Renal cortex interstitium (tissue), 11 donors: ENCODE measurements around the gene CST5. TPM values are rescaled to one million over a fixed set of nuclear protein-coding genes. Genes with fewer than 3 reads are reported as not detected.
A peak's percentile ranks its signal among the peaks of the same experiment; 100 is the strongest.
"Not testable (repeated sequence)": the region's sequence is repeated elsewhere in the genome, so short reads cannot be mapped to it uniquely, and the experiment has no call there.

Source experiments
- DNase-seq, 11 donors: peaks; one replicate each; pipeline ENCODE4 v3.0.0-alpha.2; 2013; ENCODE audit warnings: low read depth in 9 of 11, low spot score in 4 of 11; ENCODE audit errors: extremely low read depth in 1 of 11
- polyA plus RNA-seq, 3 donors: library from polyadenylated mRNA; unstranded; fragments of 120-200 nt; gene quantifications; one replicate each; pipeline ENCODE4 v1.2.1, GENCODE V29; 2013; ENCODE audit not compliant: insufficient read length in 3 of 3

CST5 gene
- polyA plus RNA-seq, 3 donors = 0.25 to 0.55 (median 0.39) TPM

- DNase-seq = no peak
These were observed 29.8 kb upstream of the CST5 start for GRCh38 chr20:23909390-23909789.

- no peak for DNase-seq
These were observed 28.0 kb upstream of the CST5 start for GRCh38 chr20:23907579-23907978.

- not testable (repeated sequence) for DNase-seq
These were observed 22.8 kb upstream of the CST5 start for GRCh38 chr20:23902396-23902795.

- DNase-seq = not testable (repeated sequence)
These were observed 11.3 kb upstream of the CST5 start for GRCh38 chr20:23890867-23891266.

GRCh38 chr20:23889775-23890187 lies 10.2 kb upstream of the CST5 start:
- peak in 10 of 11 donors; percentile 17 to 46 (median 31) for DNase-seq

- no peak for DNase-seq
These were observed 8.3 kb upstream of the CST5 start for GRCh38 chr20:23887856-23888255.

GRCh38 chr20:23884771-23885162 lies 5.2 kb upstream of the CST5 start:
- no peak for DNase-seq

- DNase-seq = no peak
These were observed 4.7 kb upstream of the CST5 start for GRCh38 chr20:23884136-23884770.

GRCh38 chr20:23881371-23881770 lies 1.8 kb upstream of the CST5 start:
- DNase-seq = no peak

- no peak for DNase-seq
These were observed 869 bp upstream of the CST5 start for GRCh38 chr20:23880417-23880816.

- DNase-seq = peak in 9 of 11 donors; percentile 7 to 49 (median 26)
These were observed 345 bp upstream of the CST5 start for GRCh38 chr20:23879811-23880374.

GRCh38 chr20:23878787-23879186 lies 761 bp downstream of the CST5 start:
- no peak for DNase-seq

GRCh38 chr20:23878016-23878542 lies 1.5 kb downstream of the CST5 start:
- not testable (repeated sequence) for DNase-seq

GRCh38 chr20:23877524-23877923 lies 2.0 kb downstream of the CST5 start:
- DNase-seq = no peak

- DNase-seq = no peak
These were observed 3.8 kb downstream of the CST5 start for GRCh38 chr20:23875606-23876237.

- no peak for DNase-seq
These were observed 4.8 kb downstream of the CST5 start for GRCh38 chr20:23874747-23875146.

GRCh38 chr20:23873370-23874015 lies 6.1 kb downstream of the CST5 start:
- DNase-seq = no peak

- DNase-seq = no peak
These were observed 7.5 kb downstream of the CST5 start for GRCh38 chr20:23872065-23872464.

GRCh38 chr20:23870461-23870860 lies 9.1 kb downstream of the CST5 start:
- DNase-seq = no peak

- no peak for DNase-seq
These were observed 10.0 kb downstream of the CST5 start for GRCh38 chr20:23869520-23869919.
